Lung (tissue), 12 donors: Measurements from ENCODE around the gene KCNG2. TPM values are rescaled to one million over a fixed set of nuclear protein-coding genes. Genes with fewer than 3 reads are reported as not detected.

Source experiments
- ATAC-seq: fragments of 200-7000 bp; cut with Tn5 transposase; one replicate; pipeline ENCODE4 v1.9.1; 2020; ENCODE audit warnings: moderate number of reproducible peaks; ENCODE audit not compliant: insufficient read depth, low FRiP score
- DNase-seq, 3 donors: peaks; one replicate each; pipeline ENCODE4 v3.0.0-alpha.2; 2013 to 2017
- H3K27ac ChIP-seq, 2 donors: one replicate each; pipeline ENCODE4 v1.5.1; 2013; ENCODE audit warnings: mild to moderate bottlenecking in 2 of 2, moderate library complexity in 2 of 2, control low read depth in 1 of 2, inconsistent platforms in 1 of 2, low read depth in 1 of 2, low read length in 1 of 2
- H3K27me3 ChIP-seq, 3 donors: one replicate each; pipeline ENCODE4 v1.5.1; 2013; ENCODE audit warnings: low read length in 2 of 3; ENCODE audit not compliant: control insufficient read depth in 3 of 3, insufficient read depth in 3 of 3
- H3K36me3 ChIP-seq, 4 donors: one replicate each; pipeline ENCODE4 v1.5.1; 2013; ENCODE audit warnings: low read length in 4 of 4, mild to moderate bottlenecking in 1 of 4, moderate library complexity in 1 of 4; ENCODE audit not compliant: control insufficient read depth in 4 of 4, insufficient read depth in 4 of 4
- H3K4me1 ChIP-seq, 5 donors: one replicate each; pipeline ENCODE4 v1.5.1; 2013; ENCODE audit warnings: low read length in 5 of 5, mild to moderate bottlenecking in 2 of 5, moderate library complexity in 1 of 5; ENCODE audit not compliant: control insufficient read depth in 5 of 5, insufficient read depth in 5 of 5
- H3K4me3 ChIP-seq: one replicate; pipeline ENCODE4 v1.5.1; 2013; ENCODE audit warnings: mild to moderate bottlenecking, control low read depth, moderate library complexity
- H3K9ac ChIP-seq, 2 donors: one replicate each; pipeline ENCODE4 v1.5.1; 2013; ENCODE audit warnings: low read length in 2 of 2, control low read depth in 1 of 2; ENCODE audit not compliant: insufficient read depth in 1 of 2
- H3K9me3 ChIP-seq, 4 donors: one replicate each; pipeline ENCODE4 v1.5.1; 2013; ENCODE audit warnings: low read length in 3 of 4, mild to moderate bottlenecking in 1 of 4, moderate library complexity in 1 of 4; ENCODE audit not compliant: control insufficient read depth in 4 of 4, insufficient read depth in 3 of 4
- CTCF ChIP-seq: IDR thresholded peaks from 2 replicates; pipeline ENCODE4 v1.5.1; 2012; ENCODE audit warnings: mild to moderate bottlenecking; ENCODE audit errors: control extremely low read depth, extremely low read depth
- WGBS, 2 donors: extraction: QIAGEN DNeasy Blood & Tissue Kit; methylation state at CpG; one replicate each; pipeline ENCODE4 v1.1.7; 2013; 5-methylcytosine and 5-hydroxymethylcytosine counted together
- polyA plus RNA-seq, 2 donors: library from polyadenylated mRNA; stranded (reverse); fragments of 200-250 nt; gene quantifications; one replicate each; pipeline ENCODE4 v1.2.1, GENCODE V29; 2013
- total RNA-seq, 2 donors: library from RNA; depleted of rRNA in 1 of 2; stranded (reverse); fragments of >200 nt in 1 of 2; gene quantifications; one replicate each; pipeline ENCODE4 v1.2.1, GENCODE V29; 2014 to 2021
- donor health status: control.
- donor health status: control.
- donor health status: Bipolar disorder and iron deficiency.
- donor health status: healthy.
- donor health status: DM: yes; HTN: yes; CAD: no.

KCNG2 gene
- total and polyA plus RNA-seq, 4 donors = 0.16 to 1.8 (median 1.2) TPM

- Histone ChIP-seq H3K4me3 (no peak overlapping the region), H3K27ac (no peak overlapping the region), H3K36me3 (peaks cover 3 to 40% (median 22%) of the 10 kb centered on the region in 4 donors), H3K4me1 (peaks cover 0 to 20% (median 0%) of the 10 kb centered on the region in 5 donors), H3K9ac (no peak overlapping the region), H3K27me3 (no peaks in the 10 kb centered on the region), H3K9me3 (no peaks in the 10 kb centered on the region)
- no peak for TF ChIP-seq CTCF
- DNase-seq (peak in 1 of 3 donors; percentile 10), ATAC-seq (no peak)
- 68 to 74% methylated on average over 11 of the region's 11 CpGs for WGBS, 2 donors
Observed at GRCh38 chr18:79944126-79944731, 146.5 kb downstream of the KCNG2 start.

- Histone ChIP-seq H3K36me3 (peaks cover 3 to 40% (median 21%) of the 10 kb centered on the region in 4 donors), H3K9ac (no peak overlapping the region), H3K27ac (no peak overlapping the region), H3K4me1 (peaks cover 0 to 21% (median 3%) of the 10 kb centered on the region in 5 donors), H3K27me3 (no peaks in the 10 kb centered on the region), H3K9me3 (no peaks in the 10 kb centered on the region), H3K4me3 (no peak overlapping the region)
- 52 to 65% methylated on average over 3 of the region's 3 CpGs for WGBS, 2 donors
- ATAC-seq = no peak
- no peak for TF ChIP-seq CTCF
- no peak for DNase-seq
Observed at GRCh38 chr18:79944746-79945117, 147.0 kb downstream of the KCNG2 start.

GRCh38 chr18:79945118-79946042, 147.6 kb downstream of the KCNG2 start:
- H3K27ac ChIP-seq = peak overlapping the region in 1 of 2 donors; percentile 26
- 83 to 85% methylated on average over 17 of the region's 17 CpGs for WGBS, 2 donors

More at GRCh38 chr18:79945118-79946042, 147.6 kb downstream of the KCNG2 start:
- H3K27me3 ChIP-seq = no peaks in the 10 kb centered on the region
- DNase-seq (no peak), ATAC-seq (no peak)
- peaks cover 4 to 26% (median 9%) of the 10 kb centered on the region in 5 donors for H3K4me1 ChIP-seq
- H3K36me3 ChIP-seq = peaks cover 3 to 36% (median 16%) of the 10 kb centered on the region in 4 donors
- no peak overlapping the region for H3K9ac ChIP-seq
- H3K4me3 ChIP-seq = no peak overlapping the region
- no peak for TF ChIP-seq CTCF
- H3K9me3 ChIP-seq = no peaks in the 10 kb centered on the region
